Smooth muscle cell (in vitro differentiated cells): Measurements from ENCODE around the gene SPRING1. TPM values are rescaled to one million over a fixed set of nuclear protein-coding genes. Genes with fewer than 3 reads are reported as not detected.

Source experiments
- DNase-seq: peaks from one replicate; lab custom pipeline; 2025; ENCODE audit not compliant: unreplicated experiment; lab: John Stamatoyannopoulos, UW
- H2AFZ ChIP-seq: fragments of 200-600 bp; sonication (generic); 2 replicates; pipeline ENCODE4 v1.6.0; 2016; ENCODE audit warnings: antibody characterized with exemption, low read depth, mild to moderate bottlenecking
- H3F3A ChIP-seq: fragments of 200-600 bp; sonication (generic); 2 replicates; pipeline ENCODE4 v1.6.0; 2017; ENCODE audit warnings: antibody characterized with exemption, low read depth
- H3K27ac ChIP-seq: fragments of 200-600 bp; sonication (generic); 2 replicates; pipeline ENCODE4 v1.5.1; 2016; ENCODE audit warnings: low read depth, mild to moderate bottlenecking
- H3K27me3 ChIP-seq: fragments of 200-600 bp; sonication (generic); 2 replicates; pipeline ENCODE4 v1.6.1; 2016; ENCODE audit warnings: low read depth, mild to moderate bottlenecking
- H3K36me3 ChIP-seq: fragments of 200-600 bp; sonication (generic); 2 replicates; pipeline ENCODE4 v1.5.1; 2016; ENCODE audit warnings: low read depth
- H3K4me1 ChIP-seq: fragments of 200-600 bp; sonication (generic); 2 replicates; pipeline ENCODE4 v1.5.1; 2016; ENCODE audit warnings: low read depth
- H3K4me2 ChIP-seq: fragments of 200-600 bp; sonication (generic); 2 replicates; pipeline ENCODE4 v1.6.0; 2016; ENCODE audit warnings: mild to moderate bottlenecking
- H3K4me3 ChIP-seq: fragments of 200-600 bp; sonication (generic); 2 replicates; pipeline ENCODE4 v1.5.1; 2016; ENCODE audit warnings: mild to moderate bottlenecking
- H3K79me2 ChIP-seq: fragments of 200-600 bp; sonication (generic); 2 replicates; pipeline ENCODE4 v1.6.0; 2016; ENCODE audit warnings: low read depth, mild to moderate bottlenecking
- H3K9ac ChIP-seq: fragments of 200-600 bp; sonication (generic); 2 replicates; pipeline ENCODE4 v1.6.0; 2016; ENCODE audit warnings: low read depth
- H3K9me3 ChIP-seq: fragments of 200-600 bp; sonication (generic); replicated peaks from 2 replicates; pipeline ENCODE4 v1.5.1; 2016; ENCODE audit warnings: low read depth
- H4K20me1 ChIP-seq: fragments of 200-600 bp; sonication (generic); 2 replicates; pipeline ENCODE4 v1.6.0; 2016; ENCODE audit warnings: low read depth
- WGBS: methylation state at CpG from one replicate; pipeline ENCODE4 v1.1.7; 2016; ENCODE audit warnings: low lambda C conversion rate; 5-methylcytosine and 5-hydroxymethylcytosine counted together
- polyA plus RNA-seq: library from polyadenylated mRNA; unstranded; fragments of >200 nt; fragmentation: Nextera tagmentation; extraction: Ambion mirVana; gene quantifications from 2 replicates; pipeline ENCODE4 v1.2.1, GENCODE V29; 2016
- total RNA-seq: library from RNA; depleted of rRNA; stranded (reverse); fragments of >200 nt; gene quantifications from 2 replicates; pipeline ENCODE4 v1.2.3, GENCODE V29; 2014
- TF ChIP-seq, protein P1 (sequence below): fragments of 200-600 bp; sonication (generic); IDR thresholded peaks from 2 replicates; pipeline ENCODE4 v1.5.1; 2017; ENCODE audit warnings: borderline replicate concordance, mild to moderate bottlenecking, antibody characterized with exemption; ENCODE audit not compliant: insufficient read depth, poor library complexity, severe bottlenecking

The SPRING1 gene
- total and polyA plus RNA-seq, 2 experiments from 2014 or later: 19.0 to 25.8 TPM

DNA sequence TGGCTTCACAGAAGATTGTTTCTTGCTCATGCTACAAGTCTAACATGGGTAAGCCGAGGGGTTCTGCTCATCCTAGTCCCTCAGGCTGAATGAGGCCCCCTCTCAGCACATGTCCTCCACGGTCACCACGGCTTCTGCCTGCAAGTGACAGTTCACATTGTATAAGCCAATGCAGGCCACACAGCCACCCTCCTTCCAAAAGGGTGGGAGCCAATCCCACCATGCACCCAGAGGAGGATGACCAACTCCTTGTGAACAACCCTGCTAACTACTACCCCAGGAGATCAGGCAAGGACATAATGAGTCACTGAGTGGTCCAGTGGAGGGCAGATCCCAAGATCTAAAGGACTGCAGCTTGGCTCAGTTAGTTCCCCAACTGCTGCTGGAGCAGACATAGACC, 6.1 kb downstream of the SPRING1 start:
- Histone ChIP-seq H3K4me1 (peaks cover 6% of the 10 kb centered on the region), H3K4me3 (no peak overlapping the region), H3K27ac (no peak overlapping the region), H4K20me1 (peaks cover 63% of the 10 kb centered on the region), H2AFZ (no peak overlapping the region), H3F3A (no peaks in the 10 kb centered on the region), H3K4me2 (no peak overlapping the region), H3K27me3 (no peaks in the 10 kb centered on the region), H3K79me2 (peaks cover 48% of the 10 kb centered on the region), H3K36me3 (no peaks in the 10 kb centered on the region), H3K9me3 (no peaks in the 10 kb centered on the region), H3K9ac (no peak overlapping the region)
- DNase-seq: no peak
- WGBS: 93% methylated on average over 3 of the region's 3 CpGs
- TF ChIP-seq, protein P1, sequence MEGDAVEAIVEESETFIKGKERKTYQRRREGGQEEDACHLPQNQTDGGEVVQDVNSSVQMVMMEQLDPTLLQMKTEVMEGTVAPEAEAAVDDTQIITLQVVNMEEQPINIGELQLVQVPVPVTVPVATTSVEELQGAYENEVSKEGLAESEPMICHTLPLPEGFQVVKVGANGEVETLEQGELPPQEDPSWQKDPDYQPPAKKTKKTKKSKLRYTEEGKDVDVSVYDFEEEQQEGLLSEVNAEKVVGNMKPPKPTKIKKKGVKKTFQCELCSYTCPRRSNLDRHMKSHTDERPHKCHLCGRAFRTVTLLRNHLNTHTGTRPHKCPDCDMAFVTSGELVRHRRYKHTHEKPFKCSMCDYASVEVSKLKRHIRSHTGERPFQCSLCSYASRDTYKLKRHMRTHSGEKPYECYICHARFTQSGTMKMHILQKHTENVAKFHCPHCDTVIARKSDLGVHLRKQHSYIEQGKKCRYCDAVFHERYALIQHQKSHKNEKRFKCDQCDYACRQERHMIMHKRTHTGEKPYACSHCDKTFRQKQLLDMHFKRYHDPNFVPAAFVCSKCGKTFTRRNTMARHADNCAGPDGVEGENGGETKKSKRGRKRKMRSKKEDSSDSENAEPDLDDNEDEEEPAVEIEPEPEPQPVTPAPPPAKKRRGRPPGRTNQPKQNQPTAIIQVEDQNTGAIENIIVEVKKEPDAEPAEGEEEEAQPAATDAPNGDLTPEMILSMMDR: no peak

DNA sequence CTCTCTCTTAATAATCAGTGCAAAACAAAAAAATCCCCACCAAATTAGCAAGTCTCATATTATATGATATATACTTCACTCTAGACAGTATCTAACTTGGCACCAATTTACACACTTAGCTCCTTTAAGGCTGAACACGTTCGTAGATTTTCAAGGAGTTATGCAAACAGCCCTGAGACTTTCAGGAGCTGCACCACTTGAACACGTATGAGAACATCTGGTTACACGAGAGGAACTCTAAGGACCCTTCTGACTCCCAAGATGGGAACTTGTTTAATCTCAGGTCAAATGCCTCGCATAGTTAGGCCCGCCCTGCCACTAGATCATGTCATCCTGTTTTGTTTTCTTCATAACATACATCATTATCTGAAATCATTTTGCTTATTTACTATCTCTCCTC, 10.0 kb downstream of the SPRING1 start:
- peaks cover 39% of the 10 kb centered on the region for H3K79me2 ChIP-seq
- WGBS: 77% methylated on average over 6 of the region's 6 CpGs
- no peak overlapping the region for H3K4me2 ChIP-seq
- no peak overlapping the region for H3K9ac ChIP-seq
- H2AFZ ChIP-seq: no peak overlapping the region
- H3K36me3 ChIP-seq: no peaks in the 10 kb centered on the region
- H3F3A ChIP-seq: no peaks in the 10 kb centered on the region
- no peaks in the 10 kb centered on the region for H3K27me3 ChIP-seq
- no peaks in the 10 kb centered on the region for H3K9me3 ChIP-seq
- no peak overlapping the region for H3K4me3 ChIP-seq
- DNase-seq: no peak
- TF ChIP-seq, protein P1: no peak
- H3K4me1 ChIP-seq: no peaks in the 10 kb centered on the region
- no peak overlapping the region for H3K27ac ChIP-seq
- peaks cover 87% of the 10 kb centered on the region for H4K20me1 ChIP-seq

DNA sequence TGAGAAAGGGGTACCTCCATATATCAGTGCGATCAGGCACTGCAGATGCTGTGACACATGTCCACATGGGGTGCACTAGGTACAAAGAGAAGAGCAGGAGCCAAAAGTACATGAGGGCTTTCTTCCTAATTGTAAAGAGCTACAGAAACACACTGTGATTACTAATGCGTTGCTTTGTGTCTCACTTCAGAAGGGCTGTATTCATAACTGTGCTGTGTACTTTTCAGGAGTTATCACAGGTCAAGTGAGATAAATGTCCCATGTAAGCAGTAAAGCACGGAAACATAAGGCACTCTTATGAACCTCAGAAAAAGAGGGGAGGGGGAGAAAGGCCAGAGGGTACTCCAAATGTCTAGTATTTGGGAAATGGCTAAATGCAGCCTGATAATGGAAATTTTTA, 10.6 kb downstream of the SPRING1 start:
- H3K9ac ChIP-seq: no peak overlapping the region
- no peaks in the 10 kb centered on the region for H3K9me3 ChIP-seq
- H3F3A ChIP-seq: no peaks in the 10 kb centered on the region
- H2AFZ ChIP-seq: no peak overlapping the region
- H3K27ac ChIP-seq: no peak overlapping the region
- TF ChIP-seq, protein P1: no peak
- no peak overlapping the region for H3K4me2 ChIP-seq
- peaks cover 87% of the 10 kb centered on the region for H4K20me1 ChIP-seq
- 90% methylated on average over 3 of the region's 3 CpGs for WGBS
- DNase-seq: no peak
- H3K79me2 ChIP-seq: peaks cover 35% of the 10 kb centered on the region
- H3K27me3 ChIP-seq: no peaks in the 10 kb centered on the region
- H3K4me3 ChIP-seq: no peak overlapping the region
- no peaks in the 10 kb centered on the region for H3K4me1 ChIP-seq
- H3K36me3 ChIP-seq: peaks cover 4% of the 10 kb centered on the region

DNA sequence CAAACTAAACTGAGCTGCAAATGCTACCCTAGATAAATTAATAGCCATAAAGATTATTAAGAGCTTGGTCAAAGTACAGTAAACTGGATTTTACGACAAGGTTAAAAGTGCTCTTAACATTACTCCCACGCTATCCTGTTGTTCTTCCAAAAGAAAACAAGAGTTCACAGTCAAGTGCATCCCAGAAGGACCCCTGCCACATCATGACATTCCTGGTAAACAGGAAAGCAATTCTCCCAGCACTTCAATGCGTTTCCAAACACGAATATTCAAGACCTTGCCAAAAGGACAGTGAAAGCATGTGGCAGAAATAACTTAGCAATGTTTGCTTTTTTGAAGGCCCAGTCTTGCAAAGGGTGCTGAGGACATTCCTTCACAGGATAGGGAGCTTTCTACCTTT, 11.2 kb downstream of the SPRING1 start:
- Histone ChIP-seq H3K4me2 (no peak overlapping the region), H3K79me2 (peaks cover 30% of the 10 kb centered on the region), H3K9ac (no peak overlapping the region), H3F3A (no peaks in the 10 kb centered on the region), H3K9me3 (no peaks in the 10 kb centered on the region), H3K36me3 (peaks cover 7% of the 10 kb centered on the region), H3K4me3 (no peak overlapping the region), H2AFZ (no peak overlapping the region), H3K27me3 (no peaks in the 10 kb centered on the region), H3K4me1 (no peaks in the 10 kb centered on the region), H4K20me1 (peaks cover 87% of the 10 kb centered on the region), H3K27ac (no peak overlapping the region)
- TF ChIP-seq, protein P1: no peak
- WGBS: 54% methylated on average over 4 of the region's 4 CpGs
- DNase-seq: no peak
